ENCODE measurements around the gene MPHOSPH10. TPM values are rescaled to one million over a fixed set of nuclear protein-coding genes. Genes with fewer than 3 reads are reported as not detected.
A peak's percentile ranks its signal among the peaks of the same experiment; 100 is the strongest.
"Not testable (repeated sequence)": the region's sequence is repeated elsewhere in the genome, so short reads cannot be mapped to it uniquely, and the experiment has no call there.

The MPHOSPH10 gene
- total RNA-seq, 2 donors from 2014 or later = 14.0 to 17.3 TPM

DNA sequence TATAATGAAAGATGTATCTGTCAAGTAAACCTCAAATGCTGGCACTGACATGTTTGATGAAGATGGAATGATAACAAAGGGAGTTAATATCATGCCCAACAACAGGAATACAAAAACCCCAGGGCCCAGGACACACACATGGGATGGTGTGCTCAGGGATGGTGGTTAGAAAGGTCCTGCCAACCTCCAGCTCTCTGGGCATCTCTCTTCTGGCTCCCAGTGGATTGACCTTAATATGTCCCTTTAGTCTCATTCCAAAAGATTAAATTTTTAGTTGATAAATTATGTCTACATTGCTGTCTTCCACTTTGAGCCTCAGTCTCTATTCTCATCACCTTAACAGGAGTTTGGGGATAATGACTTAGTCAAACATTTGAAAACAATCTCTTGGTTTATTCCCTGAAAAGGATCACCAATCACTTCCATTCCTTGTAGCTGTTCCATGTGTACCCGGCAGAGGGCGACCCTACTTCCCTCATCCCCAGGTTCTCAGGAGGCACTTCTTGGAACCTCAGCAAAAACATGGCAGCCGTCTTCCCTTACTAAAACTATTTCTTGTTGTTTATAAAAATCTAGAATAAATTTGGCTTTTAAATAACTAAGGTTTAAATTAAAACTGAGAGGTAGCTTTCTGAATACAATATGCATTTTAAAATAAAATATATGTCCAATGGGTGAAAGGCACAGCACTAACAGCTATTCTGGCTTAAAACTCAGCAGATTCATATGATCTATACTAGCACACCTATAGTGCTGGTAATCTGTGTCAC is 30.1 kb upstream of the MPHOSPH10 start:
- Histone ChIP-seq H3K4me1 (no peaks in the 10 kb centered on the region), H3K4me3 (no peak overlapping the region), H3K36me3 (no peaks in the 10 kb centered on the region), H3K27ac (no peak overlapping the region), H3K27me3 (no peaks in the 10 kb centered on the region), H3K9me3 (no peaks in the 10 kb centered on the region)
- peak; percentile 46 to 71 for TF ChIP-seq CTCF (IDR thresholded peaks at IDR 0.05)
- DNase-seq (ENCODE audit: low spot score) = peak; percentile 69

DNA sequence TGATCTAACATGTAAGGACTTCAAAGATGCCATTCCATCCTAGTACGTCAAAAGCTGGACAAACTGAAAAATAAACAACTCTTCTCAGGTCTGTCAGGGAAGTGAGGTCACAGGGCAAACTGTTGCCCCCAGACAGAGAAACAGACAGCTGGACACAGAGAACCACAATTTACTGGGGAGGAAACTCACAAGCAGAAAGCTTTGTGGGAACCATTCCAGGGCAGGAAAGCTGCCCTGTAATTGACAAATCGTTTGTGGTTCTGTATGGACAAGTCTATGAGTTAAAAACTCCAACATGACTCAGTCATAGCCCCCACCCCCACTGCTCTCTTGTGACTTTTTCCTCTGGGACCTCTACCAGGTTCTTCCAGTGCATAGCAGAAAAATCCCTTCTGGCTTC is 28.8 kb upstream of the MPHOSPH10 start:
- Histone ChIP-seq H3K4me3 (no peak overlapping the region), H3K36me3 (no peaks in the 10 kb centered on the region), H3K27ac (no peak overlapping the region), H3K9me3 (no peaks in the 10 kb centered on the region), H3K27me3 (no peaks in the 10 kb centered on the region), H3K4me1 (no peaks in the 10 kb centered on the region)
- no peak for TF ChIP-seq CTCF (IDR thresholded peaks at IDR 0.05)
- DNase-seq (ENCODE audit: low spot score) = no peak

- no peaks in the 10 kb centered on the region for H3K36me3 ChIP-seq
- H3K4me1 ChIP-seq = no peaks in the 10 kb centered on the region
- no peaks in the 10 kb centered on the region for H3K27me3 ChIP-seq
- no peak overlapping the region for H3K27ac ChIP-seq
- no peak for TF ChIP-seq CTCF (IDR thresholded peaks at IDR 0.05)
- no peak for DNase-seq (ENCODE audit: low spot score)
- no peaks in the 10 kb centered on the region for H3K9me3 ChIP-seq
- no peak overlapping the region for H3K4me3 ChIP-seq
Measured at GRCh38 chr2:71102981-71103681, 27.3 kb upstream of the MPHOSPH10 start.

DNA sequence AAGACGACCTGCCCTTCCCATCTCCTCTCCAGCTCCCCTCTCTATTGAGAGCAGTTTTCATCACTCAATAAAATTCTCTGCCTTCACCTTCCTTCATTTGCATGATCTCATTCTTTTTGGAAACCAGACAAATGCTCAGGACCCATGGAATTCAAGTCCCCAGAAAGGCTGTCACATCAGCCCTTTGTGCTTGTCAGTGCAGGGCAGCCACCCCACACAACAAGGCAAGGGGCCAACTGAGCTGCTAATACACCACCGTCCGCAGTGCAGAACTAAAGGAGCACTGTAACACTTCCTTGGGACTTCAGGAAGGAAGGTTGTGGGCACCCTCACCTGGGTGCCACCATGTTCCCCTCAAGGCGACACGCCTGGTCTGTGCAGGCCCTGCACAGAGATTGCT is 26.6 kb upstream of the MPHOSPH10 start:
- no peaks in the 10 kb centered on the region for H3K27me3 ChIP-seq
- H3K27ac ChIP-seq = no peak overlapping the region
- DNase-seq (ENCODE audit: low spot score) = no peak
- no peak for TF ChIP-seq CTCF (IDR thresholded peaks at IDR 0.05)
- H3K4me3 ChIP-seq = no peak overlapping the region
- H3K36me3 ChIP-seq = peaks cover 1% of the 10 kb centered on the region
- H3K4me1 ChIP-seq = no peaks in the 10 kb centered on the region
- H3K9me3 ChIP-seq = no peaks in the 10 kb centered on the region

DNA sequence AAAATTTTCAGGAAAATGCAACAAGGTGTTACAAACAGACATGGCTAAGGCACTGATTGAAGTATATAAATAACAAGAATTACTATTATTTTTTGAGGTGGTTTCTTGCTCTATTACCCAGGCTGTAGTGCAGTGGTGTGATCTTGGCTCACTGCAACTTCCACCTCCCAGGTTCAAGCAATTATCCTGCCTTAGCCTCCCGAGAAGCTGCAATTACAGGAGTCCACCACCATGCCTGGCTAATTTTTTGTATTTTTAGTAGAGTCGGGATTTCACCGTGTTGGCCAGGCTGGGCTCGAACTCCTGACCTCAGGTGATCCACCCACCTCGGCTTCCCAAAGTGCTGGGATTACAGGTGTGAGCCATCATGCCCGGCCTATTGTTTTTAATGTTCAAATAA is 24.0 kb upstream of the MPHOSPH10 start:
- H3K9me3 ChIP-seq; H3K27me3 ChIP-seq; DNase-seq (ENCODE audit: low spot score); H3K36me3 ChIP-seq; H3K4me3 ChIP-seq; H3K4me1 ChIP-seq; H3K27ac ChIP-seq: not testable (repeated sequence)

- no peaks in the 10 kb centered on the region for H3K4me1 ChIP-seq
- no peak for TF ChIP-seq CTCF (IDR thresholded peaks at IDR 0.05)
- peaks cover 11% of the 10 kb centered on the region for H3K36me3 ChIP-seq
Measured at GRCh38 chr2:71108091-71108490, 22.3 kb upstream of the MPHOSPH10 start.

More at GRCh38 chr2:71108091-71108490, 22.3 kb upstream of the MPHOSPH10 start:
- no peak overlapping the region for H3K27ac ChIP-seq
- DNase-seq (ENCODE audit: low spot score) = no peak
- H3K4me3 ChIP-seq = no peak overlapping the region
- no peaks in the 10 kb centered on the region for H3K27me3 ChIP-seq
- no peaks in the 10 kb centered on the region for H3K9me3 ChIP-seq
